Activated B cell treated with CpG ODN at 0.5 μM for 24 hours (primary cell): ENCODE measurements around the gene SSBP2. TPM values are rescaled to one million over a fixed set of nuclear protein-coding genes. Genes with fewer than 3 reads are reported as not detected.

Experiments
- ATAC-seq: fragments of 200-7000 bp; cut with Tn5 transposase; one replicate; pipeline ENCODE4 v1.10.0; 2021; ENCODE audit warnings: low read depth, mild to moderate bottlenecking, moderate library complexity
- CTCF ChIA-PET: fragments of 350-600 bp; sonication (Branson Sonifier 250); formaldehyde crosslinking; loops from one replicate; lab custom pipeline; 2021; ENCODE audit warnings: antibody characterized with exemption; lab: Charles Lee
- POLR2A ChIA-PET: fragments of 350-600 bp; sonication (Branson Sonifier 250); formaldehyde crosslinking; loops from one replicate; lab custom pipeline; 2021; ENCODE audit warnings: antibody characterized with exemption; lab: Charles Lee
- DNase-seq: peaks from one replicate; pipeline ENCODE4 v3.0.0; 2022
- H3K27ac Mint-ChIP-seq: one replicate; pipeline ENCODE4 v1.8.0; 2020; ENCODE audit warnings: mixed read lengths
- H3K27me3 Mint-ChIP-seq: one replicate; pipeline ENCODE4 v1.8.0; 2021; ENCODE audit warnings: mixed read lengths
- H3K36me3 Mint-ChIP-seq: one replicate; pipeline ENCODE4 v1.8.0; 2021; ENCODE audit warnings: low read depth, mixed read lengths
- H3K4me1 Mint-ChIP-seq: one replicate; pipeline ENCODE4 v1.8.0; 2021; ENCODE audit warnings: mixed read lengths
- H3K4me3 Mint-ChIP-seq: one replicate; pipeline ENCODE4 v1.8.0; 2020; ENCODE audit warnings: mild to moderate bottlenecking, mixed read lengths
- H3K9me3 Mint-ChIP-seq: one replicate; pipeline ENCODE4 v1.8.0; 2020; ENCODE audit warnings: mixed read lengths
- intact Hi-C: fragments of 100-400 bp; cut with micrococcal nuclease; formaldehyde crosslinking; loops from one replicate; pipeline ENCODE4 v1.15.1; 2024
- total RNA-seq: library from RNA; stranded (reverse); gene quantifications from 2 replicates; pipeline ENCODE4 v1.2.3, GENCODE V29; 2022
- TF ChIP-seq, protein P1 (sequence below): fragments of 200-600 bp; IDR thresholded peaks from one replicate; pipeline ENCODE4 v1.8.0; 2022; ENCODE audit warnings: antibody characterized with exemption, mild to moderate bottlenecking

The SSBP2 gene
- total RNA-seq, 1 donor from 2014 or later: 26.2 TPM

DNA sequence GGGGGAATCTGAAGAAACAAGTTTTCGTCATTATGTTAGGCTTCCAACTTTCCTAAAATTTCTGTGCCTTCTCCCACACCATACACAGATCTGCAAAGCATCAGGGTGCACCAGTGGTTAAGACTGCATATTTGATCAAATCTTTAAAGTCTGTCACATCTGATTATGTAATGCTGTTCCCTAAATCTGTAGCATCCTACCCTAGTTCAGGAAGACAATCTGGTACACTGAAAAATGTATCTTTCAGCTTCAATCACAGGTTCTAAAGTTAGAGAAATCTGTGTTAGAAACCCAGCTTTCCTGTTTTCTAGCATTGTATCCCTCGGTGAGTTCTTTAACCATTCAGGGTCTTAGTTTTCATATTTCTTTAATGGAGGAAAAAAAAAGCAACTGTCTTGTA, 3.9 kb downstream of the SSBP2 start:
- ChIA-PET CTCF (no interaction called here), POLR2A (interaction anchor here (0.6 to 0.9 kb wide), 2 partner anchors 105 to 200 kb away, joined by 3 read pairs; no protein-coding TSS in a partner anchor)
- TF ChIP-seq, protein P1, sequence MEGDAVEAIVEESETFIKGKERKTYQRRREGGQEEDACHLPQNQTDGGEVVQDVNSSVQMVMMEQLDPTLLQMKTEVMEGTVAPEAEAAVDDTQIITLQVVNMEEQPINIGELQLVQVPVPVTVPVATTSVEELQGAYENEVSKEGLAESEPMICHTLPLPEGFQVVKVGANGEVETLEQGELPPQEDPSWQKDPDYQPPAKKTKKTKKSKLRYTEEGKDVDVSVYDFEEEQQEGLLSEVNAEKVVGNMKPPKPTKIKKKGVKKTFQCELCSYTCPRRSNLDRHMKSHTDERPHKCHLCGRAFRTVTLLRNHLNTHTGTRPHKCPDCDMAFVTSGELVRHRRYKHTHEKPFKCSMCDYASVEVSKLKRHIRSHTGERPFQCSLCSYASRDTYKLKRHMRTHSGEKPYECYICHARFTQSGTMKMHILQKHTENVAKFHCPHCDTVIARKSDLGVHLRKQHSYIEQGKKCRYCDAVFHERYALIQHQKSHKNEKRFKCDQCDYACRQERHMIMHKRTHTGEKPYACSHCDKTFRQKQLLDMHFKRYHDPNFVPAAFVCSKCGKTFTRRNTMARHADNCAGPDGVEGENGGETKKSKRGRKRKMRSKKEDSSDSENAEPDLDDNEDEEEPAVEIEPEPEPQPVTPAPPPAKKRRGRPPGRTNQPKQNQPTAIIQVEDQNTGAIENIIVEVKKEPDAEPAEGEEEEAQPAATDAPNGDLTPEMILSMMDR: no peak
- Mint-ChIP-seq H3K27me3 (no peaks in the 10 kb centered on the region), H3K36me3 (peaks cover 7% of the 10 kb centered on the region), H3K27ac (no peak overlapping the region), H3K9me3 (no peaks in the 10 kb centered on the region), H3K4me3 (no peak overlapping the region), H3K4me1 (peaks cover 41% of the 10 kb centered on the region)
- intact Hi-C loops: loop anchor here (5.0 kb wide), 1 partner anchor 320 kb away; no protein-coding TSS in a partner anchor
- ATAC-seq (no peak), DNase-seq (no peak)

DNA sequence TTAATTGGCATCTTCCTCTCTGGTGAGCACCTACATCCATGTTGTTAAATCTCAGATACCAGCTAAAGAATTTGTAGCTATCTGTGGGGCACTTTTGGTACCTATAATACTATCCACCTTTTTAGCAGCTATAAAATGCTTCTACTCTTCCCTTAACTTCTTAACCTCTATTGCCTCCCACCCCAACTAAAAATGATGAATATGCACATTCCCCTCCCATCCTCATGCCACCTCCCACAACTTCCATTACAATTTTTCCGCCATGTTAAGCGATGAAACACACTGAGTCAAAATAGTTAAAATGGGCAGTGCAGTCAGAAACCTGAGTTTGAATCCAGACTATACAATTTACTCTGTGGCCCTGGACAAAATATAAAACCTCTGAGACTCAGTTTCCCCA, 10.1 kb downstream of the SSBP2 start:
- POLR2A ChIA-PET: interaction anchor here (0.6 to 0.7 kb wide), 2 partner anchors 8 to 536 kb away, joined by 3 read pairs; no protein-coding TSS in a partner anchor
- Mint-ChIP-seq H3K36me3 (no peaks in the 10 kb centered on the region), H3K27me3 (no peaks in the 10 kb centered on the region), H3K4me1 (peaks cover 11% of the 10 kb centered on the region), H3K4me3 (no peak overlapping the region), H3K9me3 (no peaks in the 10 kb centered on the region), H3K27ac (no peak overlapping the region)
- CTCF ChIA-PET: no interaction called here
- TF ChIP-seq, protein P1: no peak
- DNase-seq (no peak), ATAC-seq (no peak)
- intact Hi-C loops: loop anchor here (2.0 kb wide), 1 partner anchor 14 kb away; no protein-coding TSS in a partner anchor

- ChIA-PET CTCF (no interaction called here), POLR2A (interaction anchor here (0.7 kb wide), 1 partner anchor 113 kb away, joined by 4 read pairs; no protein-coding TSS in a partner anchor)
- intact Hi-C loops: no loop called here
These were observed 11.6 kb downstream of the SSBP2 start for GRCh38 chr5:81739291-81739690.

DNA sequence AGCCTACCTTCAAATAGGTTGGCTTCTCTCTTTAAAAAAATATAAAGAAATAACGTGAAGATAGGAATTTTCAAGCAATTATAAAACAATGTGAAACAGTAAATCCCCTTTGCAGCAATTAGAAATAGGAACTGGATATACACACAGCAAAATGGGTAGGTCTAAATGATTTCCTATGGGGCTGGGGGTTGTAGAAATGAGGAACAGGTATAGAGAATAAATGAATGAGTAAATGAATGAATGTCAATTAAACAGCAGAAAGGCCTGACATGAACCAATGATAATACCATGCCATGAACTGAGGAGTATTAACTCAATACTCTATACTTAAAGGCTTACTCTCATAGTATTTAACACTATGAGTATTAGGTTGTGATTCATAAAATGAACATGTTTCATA, 21.6 kb downstream of the SSBP2 start:
- H3K4me3 Mint-ChIP-seq: no peak overlapping the region
- no peak overlapping the region for H3K27ac Mint-ChIP-seq
- POLR2A ChIA-PET: no interaction called here
- H3K4me1 Mint-ChIP-seq: peaks cover 60% of the 10 kb centered on the region
- TF ChIP-seq, protein P1: no peak
- H3K27me3 Mint-ChIP-seq: no peaks in the 10 kb centered on the region
- intact Hi-C loops: no loop called here
- CTCF ChIA-PET: no interaction called here
- no peak for DNase-seq
- no peaks in the 10 kb centered on the region for H3K9me3 Mint-ChIP-seq
- H3K36me3 Mint-ChIP-seq: no peaks in the 10 kb centered on the region
- no peak for ATAC-seq

More at GRCh38 chr5:81739291-81739690, 11.6 kb downstream of the SSBP2 start:
- Mint-ChIP-seq H3K4me1 (peaks cover 14% of the 10 kb centered on the region), H3K27me3 (no peaks in the 10 kb centered on the region), H3K36me3 (no peaks in the 10 kb centered on the region), H3K9me3 (no peaks in the 10 kb centered on the region), H3K27ac (no peak overlapping the region), H3K4me3 (no peak overlapping the region)
- DNase-seq: no peak
- ATAC-seq: no peak
- TF ChIP-seq, protein P1: no peak

DNA sequence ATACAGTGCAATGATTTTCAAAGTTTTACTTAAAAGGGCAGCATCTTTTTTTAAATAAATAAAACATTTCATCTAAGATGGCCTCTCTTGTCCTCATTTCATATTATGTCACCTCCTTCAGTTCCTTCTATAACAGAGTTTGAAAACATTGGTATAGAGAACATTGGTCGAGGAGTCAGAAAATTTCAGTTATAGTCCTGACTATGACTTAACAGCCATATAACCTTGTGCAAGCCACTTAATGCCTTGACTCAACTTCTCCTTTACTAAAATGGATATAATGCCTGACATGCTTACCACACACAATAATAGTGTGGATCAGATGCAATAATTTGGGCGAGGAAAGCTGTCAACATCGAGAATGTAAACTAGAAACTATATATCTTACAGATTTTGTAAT, 22.6 kb downstream of the SSBP2 start:
- Mint-ChIP-seq H3K4me3 (no peak overlapping the region), H3K27ac (no peak overlapping the region), H3K9me3 (no peaks in the 10 kb centered on the region), H3K36me3 (no peaks in the 10 kb centered on the region), H3K4me1 (peaks cover 58% of the 10 kb centered on the region), H3K27me3 (no peaks in the 10 kb centered on the region)
- TF ChIP-seq, protein P1: no peak
- ATAC-seq (no peak), DNase-seq (no peak)
- intact Hi-C loops: no loop called here
- POLR2A ChIA-PET: no interaction called here
- CTCF ChIA-PET: no interaction called here
